GM18505 (cell line): Measurements from ENCODE around the gene PRKCQ.

Experiments
- ATAC-seq: cut with Tn5 transposase; IDR thresholded peaks from one replicate; pipeline ENCODE4 v1.9.1; 2021; ENCODE audit not compliant: unreplicated experiment
- POLR2A ChIP-seq: IDR thresholded peaks from 4 replicates; pipeline ENCODE4 v1.6.1; 2011; ENCODE audit warnings: borderline replicate concordance; ENCODE audit not compliant: insufficient read depth, insufficient read length; ENCODE audit errors: extremely low read depth

The PRKCQ gene

DNA sequence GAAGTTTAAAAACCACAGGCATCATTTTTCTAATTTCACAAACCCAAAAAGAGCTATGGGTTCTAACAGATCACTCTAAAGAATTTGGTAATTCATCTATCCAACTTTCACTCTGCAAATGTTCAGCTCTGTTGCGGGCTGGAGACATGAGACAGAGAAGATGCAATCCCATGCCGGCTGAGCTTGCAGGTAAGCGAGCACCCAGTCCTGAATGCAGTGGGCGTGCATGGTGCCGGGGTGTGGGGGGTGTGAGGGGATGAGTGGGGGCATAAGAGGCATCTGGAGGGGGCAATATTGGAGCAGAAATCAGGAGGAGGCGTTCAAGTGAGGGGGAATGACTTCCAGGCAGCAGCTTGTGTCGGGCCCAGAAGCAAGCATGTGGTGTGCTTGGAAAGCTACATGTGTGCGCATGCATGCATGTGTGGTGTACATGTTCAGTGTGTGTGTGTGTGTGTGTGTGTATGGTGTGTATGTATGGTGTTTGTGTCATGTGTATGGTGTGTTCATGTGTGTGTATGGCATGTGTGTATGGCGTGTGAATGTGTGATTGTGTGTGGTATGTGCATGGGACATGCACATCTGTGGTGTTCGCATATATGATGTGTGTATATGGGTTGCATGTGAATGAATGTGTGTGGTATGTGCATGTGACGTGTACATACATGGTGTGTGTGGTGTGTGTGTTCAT, 172.9 kb downstream of the PRKCQ start:
- ATAC-seq: no peak
- TF ChIP-seq POLR2A: no peak

DNA sequence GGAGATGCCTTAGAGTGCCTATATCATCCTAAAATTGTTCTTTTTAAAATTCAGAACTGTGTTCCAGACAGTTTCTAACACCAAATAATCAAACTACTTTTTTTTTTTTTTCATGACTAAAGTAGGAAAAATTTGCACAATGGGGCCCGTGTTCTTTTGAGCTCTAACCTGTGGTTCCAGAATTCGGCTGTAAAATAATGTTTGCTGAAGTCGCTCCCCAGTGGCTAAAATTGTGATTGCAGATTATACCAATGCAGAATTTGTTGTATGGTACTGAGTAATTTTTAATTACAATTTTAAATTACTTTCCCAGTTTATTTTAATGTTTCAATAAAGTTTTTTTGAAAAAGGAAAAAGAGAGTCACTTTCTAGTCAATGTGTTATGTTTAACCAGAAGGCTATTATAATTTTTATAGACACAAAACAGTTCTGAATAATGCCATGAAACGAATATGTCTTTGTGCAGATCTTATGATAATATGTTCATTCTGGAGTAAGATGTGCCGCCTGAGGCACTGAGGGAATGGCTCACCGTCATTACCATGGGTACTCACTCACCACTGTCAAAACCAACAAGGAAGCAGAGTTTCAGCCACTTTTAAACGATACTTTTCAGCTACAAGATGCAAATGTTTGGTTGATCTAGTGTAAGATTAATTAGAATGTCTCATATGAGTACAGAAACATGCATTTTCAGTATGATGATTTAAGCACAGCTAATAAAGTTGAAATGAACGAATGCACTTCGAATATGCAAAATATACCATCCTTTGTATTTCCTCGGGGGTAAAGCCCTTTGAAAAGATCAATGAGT, 173.6 kb downstream of the PRKCQ start:
- TF ChIP-seq POLR2A: no peak
- ATAC-seq: no peak

DNA sequence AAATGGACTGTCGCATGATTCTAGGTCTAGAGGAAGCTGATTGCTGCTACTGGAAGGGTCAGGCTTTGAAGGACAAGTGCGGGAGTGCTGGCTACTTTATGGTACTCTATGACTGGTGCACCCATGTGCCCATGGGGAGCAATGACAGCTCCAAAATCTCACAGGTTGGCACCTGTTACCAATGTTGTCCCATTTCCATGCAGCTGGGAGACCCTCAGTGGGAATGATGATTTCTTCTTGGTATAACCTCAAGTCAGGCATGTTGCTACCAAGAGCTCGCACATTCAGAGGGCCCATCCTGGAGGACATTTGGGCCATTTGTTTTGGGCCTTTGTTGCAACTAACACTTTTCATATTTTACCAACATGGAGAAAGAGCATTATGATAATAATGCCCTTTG, 174.4 kb downstream of the PRKCQ start:
- no peak for ATAC-seq
- TF ChIP-seq POLR2A: no peak

DNA sequence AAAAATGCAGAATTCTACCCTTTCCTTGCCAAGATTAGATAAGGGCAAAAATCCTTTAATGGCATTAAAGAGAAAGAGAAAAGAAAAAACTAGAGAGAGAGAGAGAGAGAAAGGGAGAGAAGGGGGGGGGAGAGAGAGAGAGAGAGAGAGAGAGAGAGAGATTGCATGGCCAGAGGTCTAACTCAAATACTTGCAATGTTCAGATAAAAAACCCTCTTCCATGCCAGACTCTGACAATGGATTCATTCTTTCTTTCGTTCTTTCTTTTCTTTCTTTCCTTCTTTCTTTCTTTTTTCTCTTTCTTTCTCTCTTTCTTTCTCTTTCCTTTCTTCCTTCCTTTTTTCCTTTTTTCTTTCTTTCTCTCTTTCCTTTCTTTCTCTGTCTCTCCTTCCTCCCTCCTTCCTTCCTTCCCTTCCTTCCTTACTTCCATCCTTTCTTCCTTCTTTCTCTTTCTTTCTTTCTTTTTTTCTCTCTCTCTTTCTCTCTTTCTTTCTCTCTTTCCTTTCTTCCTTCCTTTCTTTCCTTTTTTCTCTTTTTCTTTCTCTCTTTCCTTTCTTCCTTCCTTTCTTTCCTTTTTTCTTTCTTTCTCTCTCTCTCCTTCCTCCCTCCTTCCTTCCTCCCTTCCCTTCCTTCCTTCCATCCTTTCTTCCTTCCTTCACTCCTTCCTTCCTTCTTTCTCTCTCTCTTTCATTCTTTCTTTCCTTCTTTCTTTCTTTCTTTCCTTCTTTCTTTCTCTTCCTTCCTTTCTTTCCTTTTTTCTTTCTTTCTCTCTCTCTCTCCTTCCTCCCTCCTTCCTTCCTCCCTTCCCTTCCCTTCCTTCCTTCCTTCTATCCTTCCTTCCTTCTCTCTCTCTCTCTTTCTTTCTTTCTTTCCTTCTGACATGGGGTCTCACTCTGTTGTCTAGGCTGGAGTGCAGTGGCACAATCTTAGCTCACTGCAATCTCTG, 175.7 kb downstream of the PRKCQ start:
- TF ChIP-seq POLR2A: no peak
- ATAC-seq: no peak

DNA sequence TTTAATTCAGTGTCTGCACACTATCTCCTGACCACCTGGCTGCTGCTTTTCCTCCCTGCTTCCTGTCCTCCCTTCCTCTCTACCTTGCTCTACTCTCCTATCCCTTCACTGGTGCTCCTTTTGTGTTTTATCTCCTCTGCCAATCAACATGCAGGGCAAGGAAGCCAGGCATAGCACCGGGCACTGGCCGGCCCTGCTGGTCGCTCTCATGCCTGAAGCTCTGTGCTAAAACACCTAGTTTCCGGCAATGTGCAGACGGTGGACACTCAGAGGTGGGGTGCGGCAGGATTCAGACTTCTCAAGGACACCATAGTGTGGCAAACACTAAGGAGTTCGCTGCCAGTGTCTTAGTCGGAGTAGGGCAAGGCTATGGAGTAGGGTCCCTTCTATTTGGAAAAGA, 177.1 kb downstream of the PRKCQ start:
- ATAC-seq: no peak
- TF ChIP-seq POLR2A: no peak

DNA sequence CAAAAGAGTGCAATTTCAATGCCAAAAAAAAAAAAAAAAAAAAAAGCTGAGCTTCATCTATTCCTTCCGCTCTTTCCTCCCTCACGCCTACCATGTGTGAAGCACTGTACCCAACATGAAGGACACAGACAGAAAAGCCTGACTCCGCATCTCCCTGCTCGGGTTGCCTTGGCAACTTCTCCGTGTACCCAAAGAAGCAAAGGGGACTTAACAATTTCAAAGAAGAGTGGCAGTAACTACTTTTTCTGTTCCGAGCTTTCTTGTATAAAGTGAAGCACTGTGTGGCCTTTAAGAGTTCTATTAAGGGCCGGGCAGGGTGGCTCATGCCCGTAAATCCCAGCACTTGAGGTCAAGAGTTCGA, 177.7 kb downstream of the PRKCQ start:
- ATAC-seq: no peak

DNA sequence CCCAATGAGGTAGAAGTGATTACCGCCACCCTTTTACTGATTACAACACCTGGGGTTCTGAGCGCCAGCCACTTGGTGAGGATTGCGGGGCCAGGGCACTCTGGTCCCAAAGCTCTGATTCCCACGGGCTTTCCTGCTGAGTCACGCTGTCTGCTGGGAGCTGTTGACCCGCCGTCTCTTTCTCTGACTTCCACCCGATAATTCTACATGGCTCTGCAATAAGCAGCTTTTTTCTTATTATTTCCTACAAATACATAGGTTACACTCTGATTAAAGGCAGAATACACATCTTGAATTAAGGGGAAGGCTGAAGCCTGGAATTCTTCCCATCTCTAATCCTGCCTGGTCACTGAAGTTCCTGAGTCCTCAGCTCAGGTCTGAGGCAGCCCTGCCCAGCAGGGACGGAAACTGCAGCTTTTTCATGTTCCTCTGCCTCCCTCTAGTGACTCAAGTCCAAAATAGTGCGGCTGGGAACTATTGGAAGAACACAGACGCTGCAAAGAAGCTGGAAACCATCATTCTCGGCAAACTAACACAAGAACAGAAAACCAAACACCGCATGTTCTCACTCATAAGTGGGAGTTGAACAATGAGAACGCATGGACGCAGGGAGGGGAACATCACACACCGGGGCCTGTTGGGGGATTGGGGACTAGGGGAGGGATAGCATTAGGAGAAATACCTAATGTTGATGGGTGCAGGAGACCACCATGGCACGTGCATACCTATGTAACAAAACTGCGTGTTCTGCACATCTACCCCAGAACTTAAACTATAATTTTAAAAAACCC, 178.3 kb downstream of the PRKCQ start:
- no peak for TF ChIP-seq POLR2A
- ATAC-seq: peak; percentile 76

More for the DNA sequence above, 177.7 kb downstream of the PRKCQ start:
- no peak for TF ChIP-seq POLR2A

DNA sequence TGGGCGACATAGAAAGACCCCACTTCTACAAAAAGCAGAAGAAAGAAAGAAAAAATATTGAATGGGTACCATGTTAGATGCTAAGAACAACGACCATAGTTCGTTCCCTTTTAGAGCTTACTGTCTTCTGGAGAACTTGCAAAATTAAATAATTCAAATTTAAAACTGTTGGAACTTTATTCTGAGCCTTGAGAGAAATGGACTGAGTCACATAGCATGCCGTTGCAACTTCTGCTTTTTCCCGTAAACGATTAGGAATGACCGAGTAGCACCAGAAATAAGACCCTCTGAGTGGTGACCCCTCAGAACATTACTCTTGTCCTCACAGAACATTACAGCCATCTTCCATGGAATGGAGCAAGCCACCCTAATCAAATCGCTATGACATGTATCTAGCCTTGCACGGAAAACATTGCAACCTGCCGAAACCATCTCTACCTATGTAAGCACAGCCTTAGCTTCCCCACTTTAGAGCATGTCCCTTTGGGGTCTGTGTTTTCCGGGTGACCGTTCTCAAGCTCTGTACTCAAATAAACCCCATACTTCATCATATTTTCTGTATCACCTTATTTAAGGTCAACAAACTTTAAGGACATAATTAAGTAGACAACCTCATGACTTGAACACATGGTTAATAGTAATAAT, 179.1 kb downstream of the PRKCQ start:
- ATAC-seq: no peak
- no peak for TF ChIP-seq POLR2A

DNA sequence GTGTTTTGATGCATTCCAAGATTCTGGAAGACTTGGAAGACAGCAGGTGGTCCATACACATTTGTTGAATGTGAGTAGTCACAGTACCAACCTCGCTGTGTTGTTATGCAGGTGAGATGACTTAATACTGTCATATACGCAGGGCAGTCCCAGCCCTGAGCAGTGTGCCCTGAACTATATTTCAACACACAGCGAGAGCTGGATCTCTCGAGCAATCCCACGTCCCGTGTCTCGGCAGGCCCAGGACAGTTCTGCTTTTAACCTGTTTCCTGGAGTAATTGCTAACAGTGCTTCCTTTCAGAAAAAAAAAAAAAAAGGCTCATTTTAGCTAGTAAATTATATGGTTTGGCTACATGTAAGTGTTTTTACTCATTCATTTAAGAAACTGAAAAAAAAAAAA, 179.7 kb downstream of the PRKCQ start:
- TF ChIP-seq POLR2A: no peak
- no peak for ATAC-seq

DNA sequence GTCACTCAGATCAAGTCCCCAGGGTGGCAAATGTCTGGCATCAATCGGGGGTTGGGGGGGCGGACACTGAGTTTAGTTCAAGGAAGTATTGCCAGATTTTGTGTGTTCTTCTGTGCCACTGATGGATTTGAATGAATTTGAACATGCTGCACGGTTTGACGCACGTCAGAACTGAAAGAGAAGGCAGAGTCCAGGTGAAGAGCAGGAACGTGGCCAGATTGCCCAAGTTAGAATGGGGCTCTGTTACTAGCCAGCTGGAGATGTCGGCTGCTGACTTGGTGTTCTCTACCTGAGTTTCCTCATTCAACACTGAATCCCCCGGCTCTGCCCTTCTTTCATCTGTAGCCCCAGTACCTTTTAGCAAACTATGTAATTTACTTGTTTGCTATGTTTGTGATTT, 180.2 kb downstream of the PRKCQ start:
- no peak for ATAC-seq
- TF ChIP-seq POLR2A: no peak

DNA sequence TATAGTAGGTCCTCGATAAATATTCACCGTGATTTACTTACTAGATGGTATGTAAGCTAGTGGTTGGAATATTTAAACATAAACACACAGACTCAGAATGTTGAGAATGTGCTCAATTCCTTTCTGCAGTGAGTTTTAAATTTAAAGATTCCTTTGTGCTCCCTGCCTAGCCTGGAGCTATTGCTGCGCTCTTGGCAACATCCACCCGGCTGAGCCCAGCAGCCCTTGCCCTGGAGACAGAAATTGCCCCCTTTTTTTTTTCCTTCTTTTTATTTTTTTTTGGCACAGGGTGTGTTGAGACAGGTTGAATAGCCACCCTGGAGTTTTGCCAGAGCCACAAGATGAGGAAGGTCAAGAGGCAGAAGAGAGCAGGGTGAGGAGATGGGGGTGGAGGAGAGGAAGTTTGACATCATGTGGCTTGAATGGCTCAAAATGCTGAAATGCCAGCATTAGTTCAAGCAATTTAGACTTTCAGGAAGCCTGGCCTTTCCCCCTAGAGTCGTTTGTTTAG, 180.8 kb downstream of the PRKCQ start:
- ATAC-seq: no peak
- TF ChIP-seq POLR2A: no peak

DNA sequence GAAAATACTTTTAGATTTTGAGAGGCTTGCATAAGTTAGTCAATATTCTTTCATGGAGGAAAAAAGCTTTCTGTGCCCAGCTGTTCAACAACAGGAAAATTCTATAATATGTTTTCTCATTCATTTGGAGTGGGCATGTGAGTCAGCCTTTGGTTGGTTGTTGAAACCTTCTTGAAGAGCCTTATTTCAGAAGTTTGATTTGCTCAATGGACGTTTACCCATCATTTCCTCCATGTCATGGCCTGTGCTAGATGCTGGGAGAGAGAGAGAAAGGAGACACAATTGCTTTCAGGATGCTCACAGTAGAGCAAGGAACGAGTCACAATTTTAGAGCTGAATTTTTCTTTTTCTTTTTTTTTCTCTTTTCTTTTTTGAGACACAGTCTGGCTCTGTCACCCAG, 181.7 kb downstream of the PRKCQ start:
- no peak for ATAC-seq
- no peak for TF ChIP-seq POLR2A

DNA sequence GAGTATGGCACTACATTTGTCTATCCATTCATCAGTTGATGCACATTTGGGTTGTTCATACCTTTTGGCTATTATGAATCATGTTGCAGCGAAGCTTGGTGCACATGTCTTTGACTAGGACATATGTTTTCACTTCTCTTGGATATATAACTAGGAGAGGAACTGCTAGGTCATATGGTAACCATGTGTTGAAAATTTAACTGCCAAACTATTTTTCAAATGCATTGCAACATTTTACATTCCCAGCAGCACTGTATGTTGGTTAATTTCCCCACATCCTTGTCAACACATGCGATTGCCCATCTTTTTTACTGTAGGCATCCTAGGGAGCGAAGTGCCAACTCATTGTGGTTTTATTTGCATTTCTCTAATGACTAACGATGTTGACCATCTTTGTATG, 183.4 kb downstream of the PRKCQ start:
- no peak for TF ChIP-seq POLR2A
- no peak for ATAC-seq

DNA sequence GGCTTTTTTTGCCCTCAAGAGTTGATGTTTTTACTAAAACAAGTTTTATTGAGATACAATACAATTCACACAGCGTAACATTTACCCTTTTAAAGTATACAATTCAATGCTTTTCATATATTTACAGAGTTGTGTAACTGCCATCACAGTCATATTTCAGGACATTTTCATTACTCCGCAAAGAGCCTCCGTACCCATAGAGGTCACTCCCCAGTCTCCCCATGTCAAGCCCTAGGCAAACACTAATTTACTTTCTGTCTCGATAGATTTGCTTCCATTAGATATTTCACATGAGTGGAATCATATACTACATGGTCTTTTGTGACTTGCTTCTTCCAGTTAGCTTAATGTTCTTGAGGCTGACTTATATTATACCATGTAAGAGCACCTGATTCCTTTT, 183.8 kb downstream of the PRKCQ start:
- no peak for TF ChIP-seq POLR2A

More for the DNA sequence above, 183.8 kb downstream of the PRKCQ start:
- ATAC-seq: no peak
